A172 (cell line): ENCODE results near the gene AGMAT. TPM values are rescaled to one million over a fixed set of nuclear protein-coding genes. Genes with fewer than 3 reads are reported as not detected.

Source experiments
- DNase-seq: peaks from one replicate; pipeline ENCODE4 v3.0.0-alpha.2; 2015; ENCODE audit warnings: low spot score
- total RNA-seq: library from RNA; depleted of rRNA; stranded (reverse); fragments of >200 nt; shearing (Covaris generic); gene quantifications from 2 replicates; pipeline ENCODE4 v1.2.3, GENCODE V29; 2014; rRNA removed

AGMAT gene
- total RNA-seq = not detected in 2 replicates

- no peak for DNase-seq
Observed at GRCh38 chr1:15584489-15585363, at the start of gene AGMAT. TSS of gene AGMAT (minus strand) at chr1:15585051. CDS start at chr1:15584967, 84 bp downstream.

- DNase-seq = no peak
Observed at GRCh38 chr1:15633756-15634420, 49.0 kb upstream of the AGMAT start.

DNA sequence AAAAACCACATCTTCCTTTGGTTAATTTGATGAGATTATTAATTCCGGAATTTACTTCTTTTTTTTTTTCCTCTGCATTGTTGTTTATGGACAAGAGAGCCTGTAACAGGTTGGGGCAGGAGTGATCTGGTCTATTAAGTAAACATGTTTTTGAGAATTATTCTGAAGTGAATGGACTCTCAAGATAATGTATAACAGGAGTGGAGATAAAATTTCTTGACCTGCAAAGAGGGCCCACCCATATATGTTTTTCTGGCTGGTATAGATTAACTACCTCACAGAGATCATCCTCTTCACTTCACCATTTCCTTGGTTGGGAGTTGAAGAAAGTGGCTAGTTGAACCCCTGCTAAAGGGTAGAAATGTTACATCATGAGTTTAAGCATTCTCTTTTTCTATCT is 43.2 kb upstream of the AGMAT start:
- no peak for DNase-seq

DNA sequence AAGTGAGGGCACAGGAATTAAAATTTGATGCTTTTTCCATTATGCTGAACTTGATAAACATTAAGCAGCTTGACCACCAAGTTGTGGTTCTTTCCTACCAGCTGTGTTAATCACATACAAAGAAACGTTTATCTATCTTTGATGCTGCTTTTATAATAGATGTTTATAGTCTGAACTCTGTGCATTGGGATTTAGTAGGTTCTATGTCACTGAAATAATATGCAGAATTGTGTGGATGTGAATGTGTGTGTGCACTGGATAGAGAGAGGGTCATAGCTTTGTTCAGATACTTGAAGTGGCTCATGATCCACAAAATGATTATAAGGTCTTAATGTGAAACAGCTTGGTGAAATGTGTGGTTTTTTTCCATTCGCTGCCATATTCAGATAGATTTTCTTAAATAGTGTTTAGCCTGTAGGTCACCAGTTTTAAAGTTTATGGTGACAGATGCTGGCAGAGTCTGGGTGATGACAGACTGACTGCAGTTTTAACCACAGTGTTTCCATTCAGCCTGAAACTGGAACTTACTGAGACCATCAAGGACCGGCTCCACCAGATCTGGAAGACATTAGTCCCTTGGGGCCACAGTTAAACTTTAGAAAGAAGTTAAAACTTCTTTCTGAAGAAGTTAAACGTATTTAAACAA is 42.6 kb upstream of the AGMAT start:
- DNase-seq = no peak

- no peak for DNase-seq
Observed at GRCh38 chr1:15626269-15626950, 41.6 kb upstream of the AGMAT start.

- DNase-seq = no peak
Observed at GRCh38 chr1:15625056-15625917, 40.4 kb upstream of the AGMAT start.

DNA sequence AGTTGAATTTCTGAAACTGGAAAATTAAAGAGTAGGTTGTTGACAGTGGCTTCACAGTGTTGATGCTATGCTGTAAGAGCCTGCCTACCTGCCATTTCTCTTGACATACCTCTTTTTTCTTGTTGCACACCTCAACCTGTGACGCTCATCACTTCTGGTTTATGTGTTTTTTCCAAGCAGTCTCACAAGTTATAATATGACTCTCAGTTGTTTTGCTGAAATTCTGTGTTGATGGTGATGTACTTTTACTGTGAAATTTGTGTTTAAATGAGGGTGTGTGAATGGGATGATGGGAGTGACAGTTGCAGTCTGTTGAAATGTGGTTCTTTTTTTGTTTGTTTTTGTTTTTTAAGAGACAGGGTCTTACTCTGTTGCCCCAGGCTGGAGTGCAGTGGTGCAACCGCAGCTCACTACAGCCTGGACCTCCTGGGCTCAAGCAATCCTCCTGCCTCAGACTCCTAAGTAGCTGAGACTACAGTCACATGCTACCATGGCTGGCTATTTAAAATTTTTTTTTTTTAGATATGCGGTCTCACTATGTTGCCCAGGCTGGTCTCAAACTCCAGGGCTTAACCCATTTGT is 39.4 kb upstream of the AGMAT start:
- DNase-seq = no peak

GRCh38 chr1:15623435-15623834 is 38.6 kb upstream of the AGMAT start:
- DNase-seq = no peak

GRCh38 chr1:15622712-15623373 is 38.0 kb upstream of the AGMAT start:
- DNase-seq = no peak

DNA sequence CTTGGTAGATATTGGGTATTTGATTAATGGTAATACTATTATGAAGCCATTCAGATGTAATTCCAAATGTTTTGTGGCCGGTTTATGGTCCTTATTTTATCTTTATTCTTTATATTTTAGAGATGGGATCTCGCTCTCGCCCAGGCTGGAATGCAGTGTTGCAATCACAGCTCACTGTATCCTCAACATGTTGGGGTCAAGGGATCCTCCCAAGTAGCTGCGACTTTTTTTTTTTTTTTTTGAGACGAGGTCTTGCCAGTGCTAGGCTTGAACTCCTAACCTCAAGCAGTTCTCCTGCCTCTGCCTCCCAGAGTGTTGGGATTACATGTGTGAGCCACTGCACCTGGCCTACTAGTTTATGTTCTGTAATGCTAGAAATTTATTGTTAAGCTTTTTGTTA is 37.1 kb upstream of the AGMAT start:
- DNase-seq = no peak

DNA sequence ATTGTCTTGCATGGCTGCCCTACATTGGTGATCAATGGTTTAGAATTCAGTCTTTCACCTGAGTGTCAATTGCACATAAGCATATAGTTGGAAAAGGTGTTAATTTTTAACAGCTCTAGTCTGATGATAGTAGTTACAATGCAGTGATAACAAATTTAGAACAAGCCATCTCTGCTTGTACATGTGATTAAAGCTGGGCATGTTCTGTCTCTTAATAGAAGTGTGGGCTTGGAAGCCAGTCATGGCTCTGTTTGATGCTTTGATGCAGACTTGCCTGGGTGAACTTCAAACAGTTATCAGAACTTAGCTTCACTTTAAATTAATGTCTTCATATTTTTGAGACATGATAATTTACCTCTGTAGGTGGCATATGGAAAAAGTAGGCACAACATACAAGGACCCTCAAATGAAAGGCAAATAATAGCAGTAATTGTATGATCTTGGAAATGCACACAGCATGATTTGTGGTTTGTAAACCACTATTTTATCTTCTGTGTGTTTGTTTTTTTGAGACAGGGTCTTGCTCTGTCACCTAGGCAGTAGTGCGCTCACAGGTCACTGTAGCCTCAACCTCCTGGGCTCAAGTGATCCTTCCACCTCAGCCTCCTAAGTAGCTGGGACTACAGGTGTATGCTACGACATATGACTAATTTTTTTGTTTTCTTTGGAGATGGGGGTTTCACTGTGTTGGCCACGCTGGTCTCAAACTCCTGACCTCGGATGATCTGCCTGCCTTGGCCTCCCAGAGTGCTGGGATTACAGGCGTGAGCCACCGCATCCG is 36.2 kb upstream of the AGMAT start:
- no peak for DNase-seq

GRCh38 chr1:15620155-15620545 is 35.3 kb upstream of the AGMAT start:
- peak; percentile 42 for DNase-seq

DNA sequence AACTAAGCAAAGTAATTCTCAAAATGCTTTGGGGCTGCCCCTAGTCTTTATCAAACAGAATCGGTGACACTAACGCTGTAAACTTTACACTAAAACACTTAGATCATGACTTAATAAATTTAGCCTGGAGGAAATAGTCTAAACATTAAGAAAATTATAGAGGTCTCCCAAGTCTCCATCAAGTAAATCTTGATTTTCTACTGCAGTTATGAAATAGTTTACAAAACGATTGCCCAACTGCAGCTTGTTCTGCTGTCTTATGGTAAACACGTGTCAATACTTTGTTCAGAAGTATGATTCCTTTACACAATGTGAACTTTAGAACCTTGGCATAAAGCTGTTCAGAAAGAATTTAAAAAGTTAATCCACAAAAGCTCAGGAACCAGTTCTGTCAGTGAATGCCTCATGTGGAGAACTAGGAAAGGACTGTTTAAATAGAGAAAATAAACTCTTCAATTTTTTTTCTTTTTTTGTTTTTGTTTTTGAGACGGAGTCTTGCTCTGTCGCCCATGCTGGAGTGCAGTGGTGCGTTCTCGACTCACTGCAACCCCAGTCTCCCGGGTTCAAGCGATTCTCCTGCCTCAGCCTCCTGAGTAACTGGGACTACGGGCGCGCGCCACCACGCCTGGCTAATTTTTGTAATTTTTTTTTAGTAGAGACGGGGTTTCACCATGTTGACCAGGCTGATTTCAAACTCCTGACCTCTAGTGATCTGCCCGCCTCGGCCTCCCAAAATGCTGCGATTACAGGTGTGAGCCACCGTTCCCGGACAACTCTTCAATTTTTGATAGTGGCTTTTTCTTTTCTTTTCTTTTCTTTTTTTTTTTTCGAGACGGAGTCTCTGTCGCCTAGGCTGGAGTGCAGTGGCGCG is 34.0 kb upstream of the AGMAT start:
- DNase-seq = no peak

DNA sequence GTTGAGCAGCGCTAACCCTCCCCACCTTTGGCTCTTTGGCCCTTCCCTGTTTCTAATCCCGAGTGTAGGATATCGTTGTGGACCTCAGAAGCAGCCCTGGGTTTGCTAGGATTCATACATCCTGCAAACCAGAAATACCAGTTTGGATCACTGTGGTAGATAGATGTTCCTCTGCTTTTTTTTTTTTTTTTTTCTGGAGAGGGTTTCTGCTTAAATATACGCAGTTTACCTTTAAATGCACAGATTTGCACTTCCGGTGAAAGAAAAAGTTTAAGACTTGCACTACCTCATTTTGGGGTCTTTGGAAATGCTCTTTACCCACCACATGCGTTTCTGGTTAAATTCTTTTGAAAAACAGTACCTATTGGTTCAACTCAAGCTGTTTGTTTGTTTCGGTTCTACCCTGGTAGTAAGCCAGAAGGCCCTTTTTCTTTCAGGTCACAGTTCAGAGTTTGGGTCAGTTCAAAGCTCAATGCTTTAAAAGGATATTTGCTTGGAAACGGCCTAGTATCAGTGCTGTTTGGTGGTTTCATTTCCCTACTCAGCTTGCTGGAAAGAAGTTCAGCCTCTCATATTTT is 33.3 kb upstream of the AGMAT start:
- DNase-seq = no peak

DNA sequence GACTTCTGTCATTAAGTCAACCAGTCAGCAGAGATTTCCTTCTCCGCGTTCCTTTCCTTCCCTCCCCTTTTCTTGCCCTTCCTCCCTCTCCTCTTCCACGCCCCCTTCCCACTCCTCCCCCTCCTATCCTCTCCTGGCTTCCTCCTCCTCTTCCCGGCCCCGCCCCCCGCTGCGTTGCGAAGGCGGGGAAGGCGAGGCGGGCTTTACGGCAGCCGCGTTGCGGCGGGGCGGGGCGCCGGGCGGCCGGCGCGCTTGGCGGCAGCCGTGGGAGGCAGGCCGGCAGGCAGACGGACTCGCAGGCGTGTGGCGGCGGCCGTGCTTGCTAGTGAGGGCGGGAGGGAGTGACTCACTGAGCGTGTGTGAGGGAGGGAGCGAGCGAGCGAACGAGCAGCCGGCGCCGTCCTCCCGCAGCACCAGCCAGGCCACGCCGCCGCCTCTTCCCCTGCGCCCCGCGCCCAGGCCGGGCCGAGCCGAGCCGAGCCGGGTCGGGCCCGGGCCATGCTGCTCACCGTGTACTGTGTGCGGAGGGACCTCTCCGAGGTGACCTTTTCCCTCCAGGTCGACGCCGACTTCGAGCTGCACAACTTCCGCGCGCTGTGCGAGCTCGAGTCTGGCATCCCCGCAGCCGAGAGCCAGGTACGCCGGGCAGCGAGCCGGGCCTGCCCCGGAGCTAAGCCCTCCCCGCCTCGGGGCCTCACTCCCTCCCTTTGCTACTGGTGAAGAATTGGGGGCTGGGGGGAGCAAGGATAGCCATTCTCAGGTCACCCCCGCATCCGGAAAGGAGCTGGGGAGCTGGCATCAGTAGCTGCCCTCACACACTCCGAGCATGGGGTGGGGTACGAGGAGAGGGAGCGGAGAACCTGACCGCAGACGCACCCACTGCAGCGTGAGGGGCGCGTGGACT is 32.6 kb upstream of the AGMAT start, which contains the start of gene DDI2:
Gene DDI2 (plus strand): TSS at position 286 of the 904 bp plus-strand sequence. CDS start 213 bp downstream, at position 499.
- DNase-seq = peak; percentile 93

DNA sequence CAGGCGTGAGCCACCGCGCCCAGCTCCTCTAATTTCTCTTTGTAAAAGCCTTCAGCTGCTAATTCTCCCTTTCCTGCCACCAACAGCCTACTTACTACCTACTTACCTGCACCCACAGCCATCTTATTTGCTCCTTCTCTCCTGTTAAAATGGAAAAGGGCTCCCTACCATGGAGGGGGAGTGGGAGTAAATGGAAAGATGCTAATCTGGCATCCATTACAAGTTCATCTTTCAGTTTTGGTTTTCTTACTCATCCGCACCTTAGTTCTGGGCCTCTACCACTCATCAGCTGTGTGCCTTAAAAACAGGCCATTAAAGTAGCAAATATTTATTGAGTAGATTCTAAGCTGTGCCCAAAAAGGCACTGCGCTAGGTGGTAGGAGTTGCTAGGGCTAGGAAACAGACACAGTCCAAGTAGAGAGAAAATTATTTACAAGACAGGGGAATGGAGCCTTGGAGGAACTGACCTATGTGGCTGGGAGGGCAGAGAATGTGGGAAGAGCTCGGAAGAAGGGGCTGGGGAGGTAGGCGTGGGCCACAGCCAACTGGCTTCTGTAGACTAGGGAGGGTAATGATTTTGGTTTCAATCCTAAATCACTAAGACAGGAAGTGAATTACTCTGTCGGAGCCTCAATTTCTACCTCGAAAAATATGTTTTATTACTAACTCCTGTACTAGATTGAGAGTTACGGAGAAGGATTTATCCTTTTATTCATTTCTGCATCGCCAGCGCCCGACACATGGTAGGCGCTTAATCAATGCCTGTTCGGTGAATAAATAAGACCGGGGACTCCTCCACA is 31.7 kb upstream of the AGMAT start:
- no peak for DNase-seq
